ENCODE data around the gene ACTR3. TPM values are rescaled to one million over a fixed set of nuclear protein-coding genes. Genes with fewer than 3 reads are reported as not detected.

The ACTR3 gene
- total and polyA plus RNA-seq, 10 of the 15 experiments (the other 5 are each of a cell fraction or from before 2014, with no cell fraction given), result 79.1 to 616 (median 471) TPM

DNA sequence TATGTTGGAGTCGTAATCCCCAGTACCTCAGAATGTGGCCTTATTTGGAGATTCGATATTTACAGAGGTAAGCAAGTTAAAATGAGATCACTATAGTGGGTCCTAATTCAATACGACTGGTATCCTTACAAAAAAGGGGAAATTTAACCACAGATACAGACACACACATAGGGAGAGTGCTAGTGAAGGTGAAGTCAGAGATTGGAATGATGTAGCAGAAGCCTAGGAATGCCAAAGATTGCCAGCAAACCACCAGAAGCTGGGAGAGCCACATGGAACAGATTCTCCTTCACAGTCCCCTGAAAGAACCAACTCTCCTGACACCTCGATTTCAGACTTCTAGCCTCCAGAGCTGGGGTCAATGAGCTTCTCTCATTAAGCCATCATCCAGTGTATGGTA, 17.7 kb upstream of the ACTR3 start (continued):
- TF ChIP-seq, protein P1, sequence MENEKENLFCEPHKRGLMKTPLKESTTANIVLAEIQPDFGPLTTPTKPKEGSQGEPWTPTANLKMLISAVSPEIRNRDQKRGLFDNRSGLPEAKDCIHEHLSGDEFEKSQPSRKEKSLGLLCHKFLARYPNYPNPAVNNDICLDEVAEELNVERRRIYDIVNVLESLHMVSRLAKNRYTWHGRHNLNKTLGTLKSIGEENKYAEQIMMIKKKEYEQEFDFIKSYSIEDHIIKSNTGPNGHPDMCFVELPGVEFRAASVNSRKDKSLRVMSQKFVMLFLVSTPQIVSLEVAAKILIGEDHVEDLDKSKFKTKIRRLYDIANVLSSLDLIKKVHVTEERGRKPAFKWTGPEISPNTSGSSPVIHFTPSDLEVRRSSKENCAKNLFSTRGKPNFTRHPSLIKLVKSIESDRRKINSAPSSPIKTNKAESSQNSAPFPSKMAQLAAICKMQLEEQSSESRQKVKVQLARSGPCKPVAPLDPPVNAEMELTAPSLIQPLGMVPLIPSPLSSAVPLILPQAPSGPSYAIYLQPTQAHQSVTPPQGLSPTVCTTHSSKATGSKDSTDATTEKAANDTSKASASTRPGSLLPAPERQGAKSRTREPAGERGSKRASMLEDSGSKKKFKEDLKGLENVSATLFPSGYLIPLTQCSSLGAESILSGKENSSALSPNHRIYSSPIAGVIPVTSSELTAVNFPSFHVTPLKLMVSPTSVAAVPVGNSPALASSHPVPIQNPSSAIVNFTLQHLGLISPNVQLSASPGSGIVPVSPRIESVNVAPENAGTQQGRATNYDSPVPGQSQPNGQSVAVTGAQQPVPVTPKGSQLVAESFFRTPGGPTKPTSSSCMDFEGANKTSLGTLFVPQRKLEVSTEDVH (IDR thresholded peaks at IDR 0.05; ENCODE audit: low read depth, partially characterized antibody), result no peak
- TF ChIP-seq NFIC (IDR thresholded peaks at IDR 0.05; ENCODE audit: low read depth, low read length), result no peak
- no peak for TF ChIP-seq TCF3 (IDR thresholded peaks at IDR 0.05; ENCODE audit: borderline replicate concordance, insufficient read depth, low read depth, low read length)
- TF ChIP-seq SMAD1 (IDR thresholded peaks at IDR 0.05; ENCODE audit: low read depth, partially characterized antibody), result no peak
- TF ChIP-seq CHD2 (IDR thresholded peaks at IDR 0.05; ENCODE audit: borderline replicate concordance, low read depth, low read length), result no peak
- no peak for TF ChIP-seq ZBED1 (IDR thresholded peaks at IDR 0.05; ENCODE audit: borderline replicate concordance)
- TF ChIP-seq ZZZ3 (IDR thresholded peaks at IDR 0.05; ENCODE audit: control insufficient read depth, insufficient read length, low read depth), result no peak
- TF ChIP-seq NFYA (IDR thresholded peaks at IDR 0.05; ENCODE audit: borderline replicate concordance, low read depth, low read length), result no peak
- no peak for TF ChIP-seq TBL1XR1 (IDR thresholded peaks at IDR 0.05; ENCODE audit: low read depth, low read length)
- no peak for TF ChIP-seq TCF12 (IDR thresholded peaks at IDR 0.05; ENCODE audit: low read depth, low read length)
- TF ChIP-seq ZNF622 (IDR thresholded peaks at IDR 0.05), result no peak

DNA sequence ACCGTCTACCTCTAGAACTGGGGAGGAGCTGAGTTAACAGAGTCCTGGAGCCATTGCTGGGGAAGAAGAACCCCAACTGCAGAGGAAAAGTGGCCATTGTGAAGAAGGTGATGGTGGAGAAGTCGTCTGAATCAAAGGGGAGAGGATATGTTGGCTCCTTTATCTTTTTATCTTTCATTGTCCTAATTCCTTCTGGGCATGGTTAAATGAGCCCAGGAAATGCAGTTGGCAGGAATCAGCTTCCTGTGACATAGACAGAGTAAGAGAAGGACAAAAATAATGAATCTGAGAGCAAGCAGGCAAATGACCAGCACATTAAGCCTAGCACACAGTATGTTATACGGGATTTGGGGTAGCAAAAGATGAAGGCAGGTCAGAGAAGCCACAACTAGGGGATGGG, 16.0 kb upstream of the ACTR3 start:
- Histone ChIP-seq H4K20me1 (ENCODE audit: control insufficient read depth, insufficient read depth) (no peaks in the 10 kb centered on the region), H3K4me3 (no peak overlapping the region), H2AFZ (ENCODE audit: control insufficient read depth, low read depth, low read length) (no peak overlapping the region), H3K79me2 (ENCODE audit: control insufficient read depth, insufficient read depth, low read length) (no peaks in the 10 kb centered on the region), H3K27ac (ENCODE audit: control insufficient read depth, insufficient read depth) (no peak overlapping the region), H3K9ac (ENCODE audit: control insufficient read depth, insufficient read depth, low read length) (no peak overlapping the region), H3K27me3 (replicated peaks in 1 of 2; ENCODE audit: control insufficient read depth in 2 of 2, insufficient read depth in 2 of 2, low read length in 1 of 2) (no peaks in the 10 kb centered on the region), H3K36me3 (ENCODE audit: control insufficient read depth in 2 of 2, insufficient read depth in 2 of 2, low read length in 1 of 2) (peaks cover 0 to 3% of the 10 kb centered on the region in 2 experiments; a peak in 3 of 4 replicates), H3K4me2 (ENCODE audit: control insufficient read depth, insufficient read depth) (no peak overlapping the region), H3K9me3 (replicated peaks; ENCODE audit: control insufficient read depth, insufficient read depth, low read length) (no peaks in the 10 kb centered on the region), H3K4me1 (ENCODE audit: control insufficient read depth, insufficient read depth, low read length) (no peaks in the 10 kb centered on the region)
- ChIA-PET SMC1A (ENCODE audit: uncharacterized antibody, unreplicated experiment) (interaction anchor here (0.7 to 1.1 kb wide), 2 partner anchors 9 to 16 kb away, joined by 3 read pairs; no protein-coding TSS in a partner anchor), POLR2A (no interaction called here), RAD21 (ENCODE audit: unreplicated experiment) (no interaction called here), CTCF (interaction anchor here (0.5 kb wide), 1 partner anchor 76 kb away, joined by 3 read pairs; no protein-coding TSS in a partner anchor)
- WGBS (ENCODE audit: insufficient coverage, insufficient replicate concordance, low lambda C conversion rate, missing lambda C conversion rate), result 69% methylated on average over 3 of the region's 3 CpGs
- FAIRE-seq (no peak), ATAC-seq (no peak), DNase-seq (ENCODE audit: low read depth, low spot score) (no peak)
- in situ Hi-C loops (cut with MboI) (no loop called here), intact Hi-C loops (cut with micrococcal nuclease; ENCODE audit: unreplicated experiment) (no loop called here)
- BruUV-seq (replicated peaks), result no TSS peak
- no peak for TF ChIP-seq EGR1 (IDR thresholded peaks at IDR 0.05; ENCODE audit: borderline replicate concordance in 1 of 2, low read depth in 2 of 2, low read length in 2 of 2)
- no peak for TF ChIP-seq IKZF2 (IDR thresholded peaks at IDR 0.05)
- TF ChIP-seq ZSCAN29 (IDR thresholded peaks at IDR 0.05), result no peak
- TF ChIP-seq RUNX3 (IDR thresholded peaks at IDR 0.05; ENCODE audit: low read length), result no peak
- TF ChIP-seq, protein P2, sequence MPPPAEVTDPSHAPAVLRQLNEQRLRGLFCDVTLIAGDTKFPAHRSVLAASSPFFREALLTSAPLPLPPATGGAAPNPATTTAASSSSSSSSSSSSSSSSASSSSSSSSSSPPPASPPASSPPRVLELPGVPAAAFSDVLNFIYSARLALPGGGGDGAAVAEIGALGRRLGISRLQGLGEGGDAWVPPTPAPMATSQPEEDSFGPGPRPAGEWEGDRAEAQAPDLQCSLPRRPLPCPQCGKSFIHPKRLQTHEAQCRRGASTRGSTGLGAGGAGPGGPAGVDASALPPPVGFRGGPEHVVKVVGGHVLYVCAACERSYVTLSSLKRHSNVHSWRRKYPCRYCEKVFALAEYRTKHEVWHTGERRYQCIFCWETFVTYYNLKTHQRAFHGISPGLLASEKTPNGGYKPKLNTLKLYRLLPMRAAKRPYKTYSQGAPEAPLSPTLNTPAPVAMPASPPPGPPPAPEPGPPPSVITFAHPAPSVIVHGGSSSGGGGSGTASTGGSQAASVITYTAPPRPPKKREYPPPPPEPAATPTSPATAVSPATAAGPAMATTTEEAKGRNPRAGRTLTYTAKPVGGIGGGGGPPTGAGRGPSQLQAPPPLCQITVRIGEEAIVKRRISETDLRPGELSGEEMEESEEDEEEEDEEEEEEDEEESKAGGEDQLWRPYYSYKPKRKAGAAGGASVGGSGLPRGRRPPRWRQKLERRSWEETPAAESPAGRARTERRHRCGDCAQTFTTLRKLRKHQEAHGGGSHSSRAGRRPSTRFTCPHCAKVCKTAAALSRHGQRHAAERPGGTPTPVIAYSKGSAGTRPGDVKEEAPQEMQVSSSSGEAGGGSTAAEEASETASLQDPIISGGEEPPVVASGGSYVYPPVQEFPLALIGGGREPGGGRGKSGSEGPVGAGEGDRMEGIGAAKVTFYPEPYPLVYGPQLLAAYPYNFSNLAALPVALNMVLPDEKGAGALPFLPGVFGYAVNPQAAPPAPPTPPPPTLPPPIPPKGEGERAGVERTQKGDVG (CRISPR knock-in tag; IDR thresholded peaks at IDR 0.05), result no peak
- TF ChIP-seq, protein P3, sequence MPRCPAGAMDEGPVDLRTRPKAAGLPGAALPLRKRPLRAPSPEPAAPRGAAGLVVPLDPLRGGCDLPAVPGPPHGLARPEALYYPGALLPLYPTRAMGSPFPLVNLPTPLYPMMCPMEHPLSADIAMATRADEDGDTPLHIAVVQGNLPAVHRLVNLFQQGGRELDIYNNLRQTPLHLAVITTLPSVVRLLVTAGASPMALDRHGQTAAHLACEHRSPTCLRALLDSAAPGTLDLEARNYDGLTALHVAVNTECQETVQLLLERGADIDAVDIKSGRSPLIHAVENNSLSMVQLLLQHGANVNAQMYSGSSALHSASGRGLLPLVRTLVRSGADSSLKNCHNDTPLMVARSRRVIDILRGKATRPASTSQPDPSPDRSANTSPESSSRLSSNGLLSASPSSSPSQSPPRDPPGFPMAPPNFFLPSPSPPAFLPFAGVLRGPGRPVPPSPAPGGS (IDR thresholded peaks at IDR 0.05; ENCODE audit: borderline replicate concordance, insufficient read depth, low read depth, low read length, poor library complexity, severe bottlenecking), result no peak
